Effector memory CD8-positive, alpha-beta T cell (primary cell): Measurements from ENCODE around the gene CCDC170.

Experiments
- ATAC-seq: fragments of 150-1000 bp; cut with Tn5 transposase; replicated peaks from 2 replicates; pipeline ENCODE4 v1.10.0; 2021; ENCODE audit warnings: mild to moderate bottlenecking, moderate library complexity
- DNase-seq, 3 experiments: peaks; one replicate each; pipeline ENCODE4 v3.0.0; 2021
- H3K27ac Mint-ChIP-seq, 2 donors: one replicate each; pipeline ENCODE4 v1.8.0; 2022; ENCODE audit warnings: mild to moderate bottlenecking in 2 of 2, mixed read lengths in 2 of 2, moderate library complexity in 2 of 2
- H3K27me3 Mint-ChIP-seq, 2 donors: one replicate each; pipeline ENCODE4 v1.8.0; 2022; ENCODE audit warnings: mixed read lengths in 2 of 2
- H3K36me3 Mint-ChIP-seq: one replicate; pipeline ENCODE4 v1.8.0; 2022; ENCODE audit warnings: mild to moderate bottlenecking, moderate library complexity, mixed read lengths; ENCODE audit not compliant: insufficient read depth
- H3K4me1 Mint-ChIP-seq, 2 donors: one replicate each; pipeline ENCODE4 v1.8.0; 2022; ENCODE audit warnings: low read depth in 2 of 2, mixed read lengths in 2 of 2
- H3K4me3 Mint-ChIP-seq, 2 donors: one replicate each; pipeline ENCODE4 v1.8.0; 2022; ENCODE audit warnings: mild to moderate bottlenecking in 2 of 2, mixed read lengths in 2 of 2, moderate library complexity in 2 of 2
- H3K9me3 Mint-ChIP-seq, 2 donors: one replicate each; pipeline ENCODE4 v1.8.0; 2022; ENCODE audit warnings: mixed read lengths in 2 of 2

The CCDC170 gene

DNA sequence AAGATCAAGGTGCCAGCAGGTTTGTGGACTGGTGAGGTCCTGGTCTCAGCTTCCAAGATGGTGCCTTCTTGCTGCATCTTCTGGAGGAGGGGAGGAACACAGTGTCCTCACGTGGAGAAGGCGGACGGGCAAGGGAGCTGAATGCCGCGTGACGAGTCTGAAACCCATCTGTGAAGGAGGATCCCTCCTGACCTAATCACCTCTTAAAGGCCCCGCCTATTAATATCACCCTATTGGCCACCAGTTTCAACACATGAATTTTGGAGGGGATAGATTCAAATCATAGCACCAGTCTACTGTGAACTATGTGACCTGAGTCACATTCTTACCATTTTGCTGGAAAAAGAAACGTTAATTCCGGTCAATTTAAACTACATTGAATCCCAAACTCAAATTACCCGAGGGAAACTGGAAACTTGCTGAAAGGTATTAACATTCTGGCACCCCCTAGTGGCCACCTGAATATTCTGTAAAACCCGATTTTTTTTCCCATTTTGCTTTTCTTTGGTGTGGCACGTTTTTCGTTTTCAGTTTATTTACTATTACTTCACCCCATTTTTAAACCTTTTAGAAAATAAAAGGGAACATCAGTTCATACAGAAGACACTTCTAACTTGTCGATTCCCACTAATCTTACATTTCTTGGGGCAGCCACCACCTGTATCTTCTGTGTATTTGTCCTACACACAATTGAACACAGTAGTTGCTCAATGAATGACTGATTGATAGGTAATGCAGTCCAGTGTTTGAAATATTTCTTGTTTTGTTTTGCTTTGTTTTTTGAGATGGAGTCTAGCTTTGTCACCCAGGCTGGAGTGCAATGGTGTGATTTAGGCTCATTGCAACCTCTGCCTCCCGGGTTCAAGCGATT is 17.9 kb upstream of the CCDC170 start:
- Mint-ChIP-seq H3K36me3 (no peaks in the 10 kb centered on the region), H3K27me3 (no peaks in the 10 kb centered on the region), H3K27ac (no peak overlapping the region), H3K4me3 (peak overlapping the region; percentile 40 to 54), H3K9me3 (no peaks in the 10 kb centered on the region), H3K4me1 (peaks cover 0 to 6% of the 10 kb centered on the region in 2 donors)
- ATAC-seq (peak; percentile 55), DNase-seq (peak; percentile 45 to 51 (median 47))

DNA sequence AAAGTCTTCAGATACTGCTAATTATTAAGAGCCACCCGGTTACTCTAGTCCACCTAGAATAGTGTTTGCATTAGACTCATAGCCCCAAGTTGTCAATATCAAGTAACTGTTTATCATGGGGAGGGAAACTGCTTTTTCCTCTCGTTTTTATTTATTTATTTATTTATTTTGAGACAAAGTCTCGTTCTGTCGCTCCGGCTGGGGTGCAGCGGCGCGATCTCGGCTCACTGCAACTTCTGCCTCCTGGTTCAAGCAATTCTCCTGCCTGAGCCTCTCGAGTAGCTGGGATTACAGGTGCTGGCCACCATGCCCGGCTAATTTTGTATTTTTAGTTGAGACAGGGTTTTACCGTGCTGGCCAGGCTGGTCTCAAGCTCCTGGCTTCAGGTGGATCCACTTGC is 16.1 kb upstream of the CCDC170 start:
- Mint-ChIP-seq H3K9me3 (no peaks in the 10 kb centered on the region), H3K27me3 (no peaks in the 10 kb centered on the region), H3K4me3 (no peak overlapping the region), H3K36me3 (no peaks in the 10 kb centered on the region), H3K27ac (no peak overlapping the region), H3K4me1 (peaks cover 8 to 16% of the 10 kb centered on the region in 2 donors)
- no peak for DNase-seq
- ATAC-seq, result no peak

DNA sequence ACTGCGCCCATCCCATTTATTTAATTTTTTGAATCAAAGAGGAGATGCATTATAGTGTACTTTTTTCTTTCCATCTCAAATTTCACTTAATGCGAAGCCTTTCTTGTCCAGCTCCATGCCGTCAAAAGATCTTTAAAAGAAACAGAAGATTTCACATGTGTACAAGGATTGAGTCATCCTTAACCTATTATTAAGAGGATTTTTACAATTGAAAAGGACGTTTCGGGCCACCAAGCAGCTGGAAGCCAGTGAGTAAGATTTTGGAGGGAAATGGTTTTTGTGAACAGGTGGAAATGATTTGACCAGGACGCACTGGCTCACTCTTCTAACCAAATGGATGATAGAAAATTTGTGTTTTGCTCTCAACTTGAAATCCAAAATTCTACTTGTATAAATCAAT is 15.1 kb upstream of the CCDC170 start:
- Mint-ChIP-seq H3K4me1 (peaks cover 8 to 16% of the 10 kb centered on the region in 2 donors), H3K4me3 (no peak overlapping the region), H3K27ac (no peak overlapping the region), H3K36me3 (no peaks in the 10 kb centered on the region), H3K9me3 (no peaks in the 10 kb centered on the region), H3K27me3 (no peaks in the 10 kb centered on the region)
- DNase-seq (no peak), ATAC-seq (no peak)

DNA sequence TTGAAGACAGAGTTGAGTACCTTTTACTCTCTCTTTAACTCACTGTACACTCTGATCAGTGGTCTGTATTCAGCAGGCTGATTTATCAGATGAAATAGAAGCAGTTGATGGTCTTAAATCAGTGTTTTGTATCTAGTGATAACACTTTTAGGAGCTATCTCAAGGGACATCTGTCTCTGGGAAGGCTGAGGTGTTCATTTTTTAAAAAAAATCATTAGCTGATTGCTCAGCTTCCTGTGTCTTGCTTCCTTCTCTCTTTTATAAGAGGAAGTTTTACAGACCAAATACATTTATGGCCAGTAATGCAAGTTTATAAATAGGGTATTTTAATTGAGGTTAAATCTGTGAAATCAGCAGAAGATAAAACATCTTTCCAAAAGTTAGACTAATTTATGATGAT is 12.0 kb upstream of the CCDC170 start:
- Mint-ChIP-seq H3K4me1 (peaks cover 8 to 10% of the 10 kb centered on the region in 2 donors), H3K27me3 (no peaks in the 10 kb centered on the region), H3K9me3 (no peaks in the 10 kb centered on the region), H3K27ac (peak overlapping the region; percentile 59 to 85), H3K36me3 (no peaks in the 10 kb centered on the region), H3K4me3 (peak overlapping the region; percentile 30 to 42)
- ATAC-seq, result peak; percentile 42
- DNase-seq, result no peak

DNA sequence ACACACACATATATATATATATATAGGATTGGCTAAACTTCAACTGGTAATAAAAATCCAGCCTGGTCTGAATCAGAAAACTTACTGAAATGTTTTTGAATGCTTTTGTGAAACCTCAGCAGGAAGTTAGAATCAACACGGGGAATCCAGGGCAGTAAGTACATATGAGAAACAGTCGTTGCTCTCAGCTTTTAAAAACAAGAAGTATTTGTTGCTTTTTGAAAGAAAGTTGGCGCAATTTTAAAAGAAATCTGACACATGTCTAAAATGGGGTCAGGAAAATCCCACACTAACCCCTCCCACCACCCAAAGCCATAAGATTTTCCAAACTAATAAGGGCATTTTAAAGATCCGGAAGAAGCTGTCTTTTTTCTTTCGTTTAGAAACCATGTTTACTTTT is 11.5 kb upstream of the CCDC170 start:
- Mint-ChIP-seq H3K4me1 (peaks cover 8 to 10% of the 10 kb centered on the region in 2 donors), H3K4me3 (peak overlapping the region; percentile 55 to 59), H3K27ac (peak overlapping the region; percentile 59 to 85), H3K27me3 (no peaks in the 10 kb centered on the region), H3K36me3 (no peaks in the 10 kb centered on the region), H3K9me3 (no peaks in the 10 kb centered on the region)
- ATAC-seq (peak; percentile 57), DNase-seq (no peak)

DNA sequence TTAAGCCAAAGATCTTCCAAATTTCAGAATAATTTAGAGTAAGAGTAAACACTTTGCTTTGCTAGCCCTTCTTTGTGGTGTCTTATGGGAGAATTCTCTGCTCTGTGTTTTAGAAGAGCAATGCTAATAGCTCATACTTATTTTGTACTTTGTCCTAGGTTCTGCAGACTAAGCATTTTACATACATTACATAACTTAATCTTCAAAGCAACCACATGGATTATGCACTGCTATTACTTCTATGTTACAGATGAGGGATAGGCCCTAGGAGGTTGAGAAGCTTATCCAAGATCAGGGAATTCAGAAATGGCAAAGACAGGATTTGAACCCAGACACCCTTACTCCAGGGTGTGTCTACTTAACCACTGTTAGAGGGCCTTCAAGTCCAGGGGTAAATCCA is 9.8 kb upstream of the CCDC170 start:
- no peaks in the 10 kb centered on the region for H3K9me3 Mint-ChIP-seq
- no peak overlapping the region for H3K4me3 Mint-ChIP-seq
- no peaks in the 10 kb centered on the region for H3K27me3 Mint-ChIP-seq
- no peak for DNase-seq
- ATAC-seq, result no peak
- H3K27ac Mint-ChIP-seq, result no peak overlapping the region
- no peaks in the 10 kb centered on the region for H3K36me3 Mint-ChIP-seq
- peaks cover 8 to 10% of the 10 kb centered on the region in 2 donors for H3K4me1 Mint-ChIP-seq

DNA sequence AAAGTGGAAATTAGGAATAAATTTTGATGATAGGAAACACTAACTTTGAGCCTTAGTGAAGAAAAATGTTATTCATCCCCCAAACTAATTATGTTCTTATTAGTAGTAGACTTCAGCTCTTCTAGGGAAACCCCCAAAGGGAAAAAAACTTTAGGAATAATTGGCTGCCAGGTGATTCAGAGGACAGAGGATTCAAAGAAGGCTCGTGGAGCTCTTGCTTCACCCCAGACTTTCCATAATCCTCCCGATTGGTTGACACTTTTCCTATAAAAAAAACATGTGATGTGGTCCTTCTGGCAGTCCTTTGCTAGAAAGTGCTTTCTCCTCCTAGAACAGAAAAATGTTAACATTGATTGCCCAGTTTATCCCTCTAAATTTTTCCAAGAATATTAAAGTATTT is 5.6 kb upstream of the CCDC170 start:
- peaks cover 4 to 25% of the 10 kb centered on the region in 2 donors for H3K27me3 Mint-ChIP-seq
- H3K4me1 Mint-ChIP-seq, result no peaks in the 10 kb centered on the region

DNA sequence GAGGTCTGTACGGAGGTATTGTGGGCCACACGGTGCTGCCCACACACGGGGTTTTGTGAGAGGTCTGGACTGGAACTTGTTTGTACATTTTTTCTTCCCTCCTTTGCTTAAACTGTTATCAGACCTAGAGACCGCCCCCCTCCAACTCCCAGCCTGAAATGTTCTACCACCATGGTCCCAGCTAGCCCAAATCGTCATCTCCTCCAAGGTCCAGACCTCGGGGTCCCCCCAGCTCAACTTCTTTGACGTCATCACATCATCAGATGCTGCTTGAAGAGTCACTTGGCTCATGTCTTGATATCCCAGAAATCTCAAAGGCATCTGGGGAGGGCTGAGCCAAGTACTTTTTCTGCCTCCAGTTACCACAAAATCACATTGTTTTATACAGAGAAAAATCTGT is 2.8 kb upstream of the CCDC170 start:
- Mint-ChIP-seq H3K4me1 (peaks cover 0 to 6% of the 10 kb centered on the region in 2 donors), H3K9me3 (no peaks in the 10 kb centered on the region)
- no peak for DNase-seq

More for the DNA sequence above, 5.6 kb upstream of the CCDC170 start:
- Mint-ChIP-seq H3K9me3 (no peaks in the 10 kb centered on the region), H3K36me3 (no peaks in the 10 kb centered on the region), H3K4me3 (no peak overlapping the region), H3K27ac (no peak overlapping the region)
- ATAC-seq (no peak), DNase-seq (no peak)

DNA sequence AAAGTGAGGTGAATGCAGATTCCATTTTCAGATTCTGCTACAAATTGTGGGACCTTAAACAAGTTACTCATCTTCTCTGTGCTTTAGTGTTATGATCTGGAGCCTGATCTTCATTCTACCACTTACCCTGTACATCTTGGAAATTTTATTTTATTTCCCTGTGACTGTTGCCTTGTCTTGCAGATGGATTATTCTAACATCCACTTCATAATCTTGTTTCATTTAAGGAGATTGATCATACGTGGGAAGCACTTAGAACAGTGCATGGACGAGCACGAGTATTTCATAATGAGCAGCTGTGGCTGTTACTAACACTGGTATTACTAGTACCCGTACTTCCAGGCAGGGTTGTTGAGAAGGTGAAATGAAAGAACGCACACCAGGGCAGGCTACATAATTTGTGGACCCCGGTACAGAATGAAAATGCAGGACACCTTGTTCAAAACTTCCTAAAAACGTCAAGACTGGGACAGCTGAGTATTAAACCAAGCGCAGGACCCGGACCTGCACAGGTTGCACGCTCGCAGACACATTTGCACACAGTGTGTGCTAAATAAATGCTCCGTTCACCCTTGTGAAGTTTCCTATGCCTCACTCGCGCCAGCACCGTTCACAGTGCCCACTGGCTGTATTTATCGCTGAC is 535 bp upstream of the CCDC170 start:
- no peak for ATAC-seq
- Mint-ChIP-seq H3K9me3 (no peaks in the 10 kb centered on the region), H3K27me3 (peaks cover 35 to 62% of the 10 kb centered on the region in 2 donors), H3K27ac (no peak overlapping the region), H3K36me3 (no peaks in the 10 kb centered on the region), H3K4me3 (no peak overlapping the region), H3K4me1 (peaks cover 0 to 6% of the 10 kb centered on the region in 2 donors)
- no peak for DNase-seq

More for the DNA sequence above, 2.8 kb upstream of the CCDC170 start:
- H3K36me3 Mint-ChIP-seq, result no peaks in the 10 kb centered on the region
- no peak overlapping the region for H3K4me3 Mint-ChIP-seq
- no peak for ATAC-seq
- peaks cover 25 to 49% of the 10 kb centered on the region in 2 donors for H3K27me3 Mint-ChIP-seq
- H3K27ac Mint-ChIP-seq, result no peak overlapping the region

DNA sequence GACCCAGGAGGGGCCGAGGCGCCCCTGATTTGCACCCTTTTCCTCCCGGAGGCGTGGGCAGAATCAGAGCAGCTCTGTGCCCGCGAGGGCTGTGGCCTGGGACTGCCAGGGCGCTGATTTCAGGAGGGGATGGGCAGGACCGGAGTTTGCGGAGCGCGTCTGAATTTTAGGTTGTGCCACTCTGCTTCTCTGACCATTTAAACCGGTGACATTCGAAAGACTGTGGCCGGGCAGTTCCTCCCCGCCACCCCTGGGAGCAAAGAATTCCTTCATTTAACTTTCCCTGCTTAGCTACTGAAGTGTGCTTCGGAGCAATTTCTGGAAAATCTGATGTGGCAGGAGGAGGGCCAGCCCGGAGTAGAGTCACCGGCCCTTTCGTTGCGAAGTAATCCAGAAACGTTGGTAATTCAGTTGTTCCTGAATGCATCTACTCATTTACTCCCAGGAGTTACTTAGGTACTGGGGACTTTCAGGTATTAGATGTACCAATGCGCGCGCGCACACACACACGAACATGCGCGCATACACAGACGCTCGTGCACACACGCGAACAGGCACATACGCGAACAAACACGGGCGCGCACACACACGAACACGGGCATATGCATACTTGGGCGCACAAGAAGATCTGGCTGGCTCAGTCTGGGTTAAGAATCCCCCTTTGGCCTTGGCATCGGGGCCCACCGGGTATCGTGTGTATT is 568 bp downstream of the CCDC170 start:
- Mint-ChIP-seq H3K9me3 (no peaks in the 10 kb centered on the region), H3K36me3 (no peaks in the 10 kb centered on the region), H3K27ac (no peak overlapping the region), H3K4me3 (peak overlapping the region; percentile 27 to 70), H3K4me1 (peaks cover 0 to 6% of the 10 kb centered on the region in 2 donors), H3K27me3 (peaks cover 40 to 62% of the 10 kb centered on the region in 2 donors)
- no peak for DNase-seq
- ATAC-seq, result peak; percentile 37

DNA sequence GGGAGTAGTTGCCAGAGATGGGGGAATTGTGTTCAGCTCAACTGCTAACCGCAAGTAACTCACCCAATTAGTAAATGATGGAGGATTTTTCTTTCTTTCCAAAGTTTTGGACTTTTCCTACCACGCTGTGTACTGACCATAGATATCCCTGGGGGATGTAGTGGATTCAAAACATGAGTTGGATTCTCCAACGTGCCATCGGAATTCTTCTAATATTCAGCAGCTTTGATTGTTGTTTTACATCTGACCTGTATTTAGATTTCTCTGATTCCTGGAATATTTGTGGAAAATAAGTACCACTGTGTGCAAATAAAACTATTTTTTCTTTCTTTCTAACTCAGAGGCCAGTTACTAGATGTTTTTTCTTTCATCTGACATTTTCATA is 1.1 kb downstream of the CCDC170 start:
- no peaks in the 10 kb centered on the region for H3K36me3 Mint-ChIP-seq
- ATAC-seq (no peak), DNase-seq (no peak)
- peak overlapping the region; percentile 27 to 70 for H3K4me3 Mint-ChIP-seq
- no peak overlapping the region for H3K27ac Mint-ChIP-seq
- H3K4me1 Mint-ChIP-seq, result peaks cover 0 to 6% of the 10 kb centered on the region in 2 donors
- no peaks in the 10 kb centered on the region for H3K9me3 Mint-ChIP-seq
- peaks cover 44 to 67% of the 10 kb centered on the region in 2 donors for H3K27me3 Mint-ChIP-seq

DNA sequence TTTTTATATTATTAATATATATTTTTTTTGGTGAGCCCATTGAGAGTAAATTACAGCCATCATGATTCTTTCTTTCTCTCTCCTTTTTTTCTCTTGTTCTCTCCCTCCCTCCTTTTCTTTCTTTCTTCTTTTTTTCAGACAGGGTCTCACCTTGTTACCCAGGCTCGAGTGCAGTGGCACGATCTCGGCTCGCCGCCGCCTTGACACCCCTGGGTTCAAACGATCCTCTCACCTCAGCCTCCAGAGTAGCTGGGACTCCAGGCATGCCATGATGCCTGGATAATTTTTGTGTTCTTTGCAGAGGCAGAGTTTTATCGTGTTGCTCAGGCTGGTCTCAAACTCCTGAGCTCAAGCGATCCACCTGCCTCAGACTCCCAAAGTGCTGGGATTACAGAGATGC is 1.6 kb downstream of the CCDC170 start:
- peaks cover 49 to 72% of the 10 kb centered on the region in 2 donors for H3K27me3 Mint-ChIP-seq
- DNase-seq (no peak), ATAC-seq (no peak)
- no peaks in the 10 kb centered on the region for H3K36me3 Mint-ChIP-seq
- no peak overlapping the region for H3K27ac Mint-ChIP-seq
- H3K4me3 Mint-ChIP-seq, result peak overlapping the region in 1 of 2 donors; percentile 54
- no peaks in the 10 kb centered on the region for H3K9me3 Mint-ChIP-seq
- peaks cover 0 to 6% of the 10 kb centered on the region in 2 donors for H3K4me1 Mint-ChIP-seq

DNA sequence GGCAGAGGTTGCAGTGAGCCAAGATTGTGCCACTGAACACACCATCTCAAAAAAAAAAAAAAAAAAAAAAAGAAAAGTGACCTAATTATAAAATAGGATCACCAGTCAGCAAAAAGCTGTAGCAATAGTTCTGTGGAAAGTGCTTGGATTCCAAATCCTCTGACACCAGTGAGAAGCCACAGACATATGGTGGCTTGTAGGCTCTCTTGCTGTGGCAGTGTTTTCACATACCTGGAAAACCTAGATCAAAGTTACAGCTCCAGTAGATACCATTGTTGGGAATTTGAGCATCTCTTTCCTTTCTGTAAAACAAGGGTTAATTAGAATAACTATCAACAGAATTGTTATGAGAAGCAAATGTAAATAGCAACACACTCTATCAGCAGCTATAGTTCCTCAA is 4.1 kb downstream of the CCDC170 start:
- no peak overlapping the region for H3K4me3 Mint-ChIP-seq
- H3K27ac Mint-ChIP-seq, result no peak overlapping the region

More for the DNA sequence above, 4.1 kb downstream of the CCDC170 start:
- Mint-ChIP-seq H3K9me3 (no peaks in the 10 kb centered on the region), H3K36me3 (no peaks in the 10 kb centered on the region), H3K4me1 (peaks cover 0 to 6% of the 10 kb centered on the region in 2 donors), H3K27me3 (peaks cover 51 to 55% of the 10 kb centered on the region in 2 donors)
- no peak for ATAC-seq
- DNase-seq, result no peak
